Measurements from ENCODE around the gene CSF3R.
"Not testable (repeated sequence)": the region's sequence is repeated elsewhere in the genome, so short reads cannot be mapped to it uniquely, and the experiment has no call there.

CSF3R gene

DNA sequence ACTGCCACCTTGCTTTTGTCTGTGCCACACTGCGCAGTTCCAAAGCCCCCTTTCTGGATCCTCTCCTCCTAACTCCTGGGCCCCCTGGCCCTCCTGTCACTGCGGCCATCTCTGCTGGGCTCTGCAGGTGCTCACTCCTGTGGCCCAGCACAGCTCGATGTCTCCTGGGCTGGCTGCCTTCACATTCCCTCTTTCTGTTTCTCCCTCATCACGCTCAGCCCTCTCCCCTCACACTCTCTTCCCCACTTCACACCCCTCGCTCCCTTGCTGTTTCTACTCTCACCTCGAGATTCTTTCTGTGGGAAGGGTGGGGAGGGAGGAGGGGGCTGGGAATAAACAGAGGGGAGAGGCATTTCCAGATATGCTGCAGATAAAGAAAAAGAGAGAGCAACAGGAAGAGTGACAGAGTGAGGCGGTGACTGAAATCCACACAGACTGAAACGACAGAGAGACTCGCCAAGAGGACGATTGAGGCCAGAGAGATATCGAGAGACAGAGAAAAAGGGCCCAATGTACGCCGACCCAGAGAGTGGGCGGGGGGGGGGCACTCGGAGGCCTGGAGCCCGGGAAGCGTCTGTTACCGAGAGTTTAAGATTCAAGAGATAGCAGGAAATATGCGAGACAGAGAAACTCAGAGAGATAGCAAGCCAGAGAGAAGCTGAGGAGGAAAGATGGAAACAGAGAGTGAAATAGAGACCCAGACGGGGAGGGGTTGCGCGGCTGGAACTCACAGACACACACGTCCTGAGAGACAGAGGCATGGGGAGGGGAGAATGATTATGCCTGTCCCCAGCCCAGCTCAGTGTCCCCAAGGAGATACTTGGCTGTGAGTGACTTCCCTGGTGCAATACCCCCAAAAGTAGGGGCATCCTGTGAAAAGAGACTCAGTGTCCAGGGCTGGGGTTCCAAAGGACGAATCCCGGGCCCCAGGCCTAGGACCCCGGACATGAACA is 666 bp downstream of the CSF3R start:
- no peak for DNase-seq (ENCODE audit: low read depth)

DNA sequence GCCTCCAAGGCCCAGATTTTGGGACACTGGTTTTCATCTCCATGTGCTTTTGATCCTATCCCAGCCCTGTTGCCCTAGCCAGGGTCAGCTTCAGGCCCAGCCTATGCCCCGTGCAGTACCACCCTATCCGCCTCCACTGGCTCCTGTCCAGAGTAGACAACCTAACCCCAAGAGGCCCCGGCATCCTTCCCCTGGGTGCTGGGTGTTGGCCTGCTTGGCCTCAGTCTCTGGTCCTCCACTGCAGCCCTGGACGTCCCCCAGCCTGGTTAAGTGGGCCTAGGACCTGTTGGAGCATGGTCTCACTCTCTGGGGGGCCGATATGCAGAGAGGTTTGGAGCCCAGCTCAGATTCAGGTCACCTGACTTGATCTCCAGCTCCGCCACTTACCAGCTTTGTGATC is 1.6 kb downstream of the CSF3R start:
- no peak for DNase-seq (ENCODE audit: low read depth)

DNA sequence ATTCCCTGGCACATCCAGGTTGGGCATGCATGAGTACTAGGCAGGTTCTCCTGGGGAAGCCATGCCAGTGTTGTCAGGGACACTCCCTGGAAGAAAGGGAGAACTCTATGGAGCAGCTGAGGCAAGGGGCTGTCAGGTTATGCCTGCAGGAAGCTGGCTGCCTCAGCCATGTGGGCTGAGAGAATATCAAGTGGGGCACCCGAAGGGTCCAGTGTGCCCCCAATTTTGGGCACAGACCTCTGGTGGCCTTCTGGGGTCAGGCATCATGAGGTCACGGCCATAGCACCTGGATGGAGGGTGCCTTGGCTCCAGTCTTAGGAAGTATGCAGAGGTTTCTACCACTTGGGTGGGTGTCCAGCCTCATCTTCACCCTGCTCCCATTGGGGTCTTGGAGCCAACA is 2.6 kb downstream of the CSF3R start:
- DNase-seq (ENCODE audit: low read depth), result no peak

- DNase-seq (ENCODE audit: low read depth), result peak; percentile 54
These were observed 3.1 kb downstream of the CSF3R start for GRCh38 chr1:36479505-36480051.

- DNase-seq (ENCODE audit: low read depth), result not testable (repeated sequence)
These were observed 5.1 kb downstream of the CSF3R start for GRCh38 chr1:36477615-36478014.

DNA sequence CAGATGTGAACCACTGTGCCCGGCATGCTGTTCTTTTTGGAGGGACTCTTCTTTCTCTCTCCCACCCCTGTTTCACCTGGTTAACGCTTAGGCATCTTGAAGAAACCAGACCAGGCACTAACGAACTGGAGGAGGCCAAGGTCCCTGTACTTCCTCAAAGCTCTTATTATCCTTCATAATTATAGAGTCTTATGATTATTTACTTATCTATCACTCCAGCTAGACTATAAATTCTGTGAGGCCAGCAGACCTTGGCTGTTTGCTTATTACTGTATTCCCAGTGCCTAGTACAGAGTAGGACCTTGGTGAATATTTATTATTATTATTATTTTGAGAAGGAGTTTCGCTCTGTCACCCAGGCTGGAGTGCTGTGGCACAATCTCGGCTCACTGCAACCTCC is 5.8 kb downstream of the CSF3R start:
- DNase-seq (ENCODE audit: low read depth), result no peak

- DNase-seq (ENCODE audit: low read depth), result no peak
These were observed 6.7 kb downstream of the CSF3R start for GRCh38 chr1:36475910-36476604.

DNA sequence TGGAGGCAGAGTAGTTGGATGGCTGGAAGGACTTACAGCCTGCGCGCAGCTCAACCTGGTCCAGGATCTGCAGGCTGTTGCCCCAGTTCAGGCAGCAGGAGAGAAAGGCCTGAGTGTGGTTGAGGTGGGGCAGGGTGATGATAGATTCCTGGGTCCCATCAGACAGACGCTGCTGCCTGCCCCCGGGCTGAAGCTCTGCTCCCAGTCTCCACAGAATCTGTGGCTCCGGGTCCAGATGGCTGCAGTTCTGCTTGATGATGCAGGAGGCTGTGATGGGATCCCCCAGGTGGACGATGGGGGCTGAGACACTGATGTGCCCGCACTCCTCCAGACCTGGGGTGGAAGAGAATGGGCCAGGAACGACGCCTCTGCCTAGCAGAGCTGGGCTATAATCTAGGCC is 7.4 kb downstream of the CSF3R start:
- no peak for DNase-seq (ENCODE audit: low read depth)

DNA sequence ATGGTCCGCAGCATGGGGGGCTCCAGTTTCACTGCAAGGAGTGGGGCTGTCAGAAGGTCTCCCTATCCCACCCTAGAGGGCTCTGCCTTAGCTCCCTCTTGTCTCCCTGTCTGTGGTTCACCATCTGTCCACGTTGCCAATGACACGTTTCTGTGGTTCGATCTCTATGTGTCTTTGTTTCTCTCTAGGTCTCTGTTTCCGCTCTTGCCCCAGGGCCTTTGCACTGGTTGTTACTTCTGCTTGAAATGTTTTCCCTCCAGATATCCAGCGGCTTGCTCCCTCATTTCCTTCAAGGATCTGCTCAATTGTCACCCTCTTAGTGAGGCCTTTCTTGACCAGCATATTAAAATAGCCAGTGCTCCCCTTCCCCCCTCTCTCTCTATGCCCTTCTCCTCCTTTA is 10.1 kb downstream of the CSF3R start:
- DNase-seq (ENCODE audit: low read depth), result no peak

GRCh38 chr1:36471830-36472641 is 10.7 kb downstream of the CSF3R start:
- no peak for DNase-seq (ENCODE audit: low read depth)

- no peak for DNase-seq (ENCODE audit: low read depth)
These were observed 13.6 kb downstream of the CSF3R start for GRCh38 chr1:36469163-36469562.

DNA sequence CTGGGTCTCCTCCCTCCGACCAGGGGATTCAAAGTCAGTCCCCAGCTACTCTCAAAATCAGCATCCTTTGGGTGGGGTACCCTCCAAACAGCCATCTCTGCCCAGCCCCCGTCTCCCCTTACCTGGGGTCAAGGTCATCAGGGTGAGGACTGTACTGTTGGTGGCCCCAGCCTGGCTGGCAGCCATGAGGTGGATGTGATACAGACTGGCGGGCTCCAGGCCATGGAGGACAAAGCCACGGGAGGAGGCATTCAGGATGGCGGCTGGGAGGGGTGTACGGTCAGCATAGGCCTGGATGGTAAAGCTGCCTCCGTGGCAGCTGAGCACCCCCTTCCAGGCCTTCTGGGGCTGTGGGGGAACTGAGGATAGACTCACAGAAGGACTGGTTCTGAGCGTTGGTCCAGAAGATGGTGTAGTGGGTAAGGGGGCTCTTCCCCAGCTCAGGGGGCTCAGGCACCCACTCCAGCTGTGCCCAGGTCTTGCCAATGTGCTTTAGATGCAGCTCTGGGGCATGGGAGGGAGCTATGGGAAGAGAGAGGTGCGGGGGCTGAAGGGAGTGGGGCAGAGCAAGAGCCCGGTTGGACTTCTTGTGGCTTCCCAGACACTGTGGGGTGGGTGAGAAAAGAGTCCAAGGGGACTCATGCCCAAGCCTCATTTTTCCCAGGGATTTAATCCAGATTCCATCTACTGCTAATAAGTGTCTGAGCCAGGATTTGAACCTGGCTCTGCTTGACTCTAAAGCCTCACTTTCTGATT is 14.8 kb downstream of the CSF3R start:
- no peak for DNase-seq (ENCODE audit: low read depth)

- no peak for DNase-seq (ENCODE audit: low read depth)
These were observed 15.7 kb downstream of the CSF3R start for GRCh38 chr1:36467027-36467410.

DNA sequence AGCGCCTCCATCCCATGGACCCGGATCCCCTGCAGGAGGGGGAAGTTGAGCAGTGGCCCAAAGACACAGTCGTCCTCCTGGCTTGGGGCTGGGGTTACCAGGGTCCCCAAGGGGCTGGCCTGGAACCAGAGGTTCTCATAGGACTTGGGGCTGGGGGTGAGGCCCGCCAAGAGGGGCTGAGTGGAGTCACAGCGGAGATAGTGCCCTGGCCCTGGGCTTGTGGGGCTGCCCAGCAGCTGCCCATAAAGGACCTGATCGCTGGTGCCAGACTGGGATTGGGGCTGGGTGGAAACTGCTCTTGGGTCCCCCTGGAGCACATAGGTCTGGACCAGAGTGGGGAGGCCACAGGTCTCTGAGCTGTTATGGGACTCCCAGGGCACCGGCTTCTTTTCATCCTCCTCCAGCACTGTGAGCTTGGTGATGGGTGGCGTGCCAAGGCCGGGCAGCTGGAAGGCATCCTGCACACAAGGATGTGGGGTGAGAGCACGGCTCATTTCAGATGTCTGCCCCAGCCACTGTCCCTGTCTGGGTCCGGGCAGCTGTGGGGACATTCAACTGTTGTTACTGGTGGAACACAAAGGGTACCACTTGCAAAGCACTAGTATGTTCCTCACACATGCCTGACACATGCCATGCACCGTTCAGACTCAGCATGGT is 16.2 kb downstream of the CSF3R start:
- no peak for DNase-seq (ENCODE audit: low read depth)

DNA sequence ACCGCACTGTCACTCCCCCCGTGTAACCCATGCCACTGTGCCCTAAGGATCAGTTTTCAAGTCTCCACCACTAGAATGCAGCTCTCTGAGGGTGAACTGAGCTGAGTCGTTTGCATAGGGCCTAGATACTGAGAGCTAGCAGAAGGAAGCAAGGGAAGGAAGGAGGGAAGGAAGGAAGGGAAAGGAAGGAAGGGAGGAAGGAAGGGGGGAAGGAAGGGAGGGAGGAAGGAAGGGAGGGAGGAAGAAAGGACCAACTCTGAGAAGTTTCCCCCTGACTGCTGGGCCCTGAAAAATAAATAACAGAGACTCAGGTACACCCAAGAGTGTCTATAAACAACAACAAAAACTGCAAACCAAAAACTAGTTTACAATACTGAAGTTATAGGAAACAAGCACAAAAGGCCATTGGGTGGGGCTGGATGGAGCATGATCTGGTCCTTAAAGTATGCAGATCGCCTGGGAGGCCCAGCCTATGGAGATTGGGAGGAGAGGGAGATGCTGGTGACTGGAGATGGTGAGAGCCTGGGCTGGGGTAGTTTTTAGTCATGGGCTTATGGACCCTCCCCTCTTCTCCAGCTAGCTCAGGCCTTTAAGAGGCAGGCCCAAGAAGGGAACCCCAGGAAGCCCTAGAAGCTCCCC is 16.9 kb downstream of the CSF3R start:
- peak; percentile 50 for DNase-seq (ENCODE audit: low read depth)

GRCh38 chr1:36464605-36465393 is 17.9 kb downstream of the CSF3R start:
- DNase-seq (ENCODE audit: low read depth), result no peak

DNA sequence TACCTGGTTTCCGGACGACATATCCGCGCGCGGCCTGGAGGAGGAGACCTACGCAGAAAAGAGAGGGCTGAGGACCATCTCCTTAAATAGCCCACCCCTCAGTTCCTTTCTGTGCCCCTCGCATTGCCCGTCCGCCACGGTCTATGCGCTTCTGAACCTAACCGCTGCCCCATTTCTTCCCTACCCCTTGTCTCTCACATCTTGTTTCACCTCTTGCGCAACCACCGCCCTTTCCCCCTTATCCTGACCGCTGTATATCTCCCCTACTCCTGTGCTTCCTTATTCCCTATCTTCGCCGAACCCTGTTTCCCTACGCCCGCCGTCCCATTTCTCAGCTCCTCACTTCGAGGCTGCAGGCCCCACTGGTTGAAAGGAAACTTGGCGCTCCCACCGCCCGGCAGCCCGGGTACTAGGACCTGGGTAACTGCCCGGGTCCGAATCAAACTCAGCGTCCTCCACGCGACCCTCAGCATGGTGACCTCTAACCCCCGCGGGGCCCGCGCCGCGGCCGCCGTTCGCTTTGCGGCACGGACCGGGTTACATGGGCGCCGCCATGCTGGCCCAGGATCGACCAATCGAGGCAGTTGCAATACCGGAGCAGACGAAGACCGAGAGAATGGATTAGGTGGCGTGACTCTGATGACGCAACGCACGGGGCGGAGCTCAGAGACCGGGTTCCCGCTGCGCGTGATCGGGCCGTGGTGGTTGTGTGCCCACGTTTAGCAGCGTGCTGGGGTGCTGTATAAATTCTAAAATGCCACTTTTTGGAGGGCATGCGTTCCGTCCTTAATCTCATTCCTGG is 18.7 kb downstream of the CSF3R start, which contains the start of gene MRPS15:
Gene MRPS15, minus strand, starts transcription at position 582 of the 802 bp plus-strand sequence. Its CDS starts 109 bp downstream, at position 473.
- DNase-seq (ENCODE audit: low read depth), result peak; percentile 93

DNA sequence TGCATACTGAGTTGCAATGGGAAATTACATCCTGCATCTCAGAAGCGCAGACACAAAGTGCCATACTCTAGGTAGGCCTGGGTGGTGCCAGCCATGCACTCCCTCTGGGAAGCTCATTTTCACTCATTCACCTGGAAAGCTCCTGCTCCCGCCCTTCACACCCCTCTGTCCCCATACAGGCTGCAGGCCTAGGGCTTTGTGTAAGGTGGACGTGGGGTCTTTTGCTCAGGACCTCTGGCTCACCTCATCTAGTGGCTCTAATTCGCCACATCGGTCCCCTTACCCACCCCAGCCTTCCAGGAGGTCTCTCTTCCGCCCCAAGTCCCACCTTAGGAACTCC is 19.3 kb downstream of the CSF3R start:
- DNase-seq (ENCODE audit: low read depth), result no peak

DNA sequence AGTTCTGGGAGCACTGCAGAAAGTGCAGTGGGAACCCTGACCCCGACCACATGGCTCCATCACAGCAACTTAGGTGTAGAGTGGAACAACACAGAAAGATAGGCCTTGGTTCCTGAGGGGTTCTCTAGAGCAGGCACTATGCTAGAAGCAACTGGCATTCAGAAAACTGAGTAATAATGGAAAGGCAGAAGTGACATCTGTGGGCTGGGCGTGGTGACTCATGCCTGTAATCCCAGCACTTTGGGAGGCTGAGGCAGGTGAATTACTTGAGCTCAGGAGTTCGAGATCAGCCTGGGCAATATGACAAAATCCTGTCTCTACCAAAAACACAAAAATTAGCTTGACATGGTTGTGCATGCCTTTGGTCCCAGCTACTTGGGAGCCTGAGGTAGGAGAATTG is 23.8 kb downstream of the CSF3R start:
- DNase-seq (ENCODE audit: low read depth), result no peak
